ENCODE results near the gene CHSY3. TPM values are rescaled to one million over a fixed set of nuclear protein-coding genes. Genes with fewer than 3 reads are reported as not detected.

CHSY3 gene
- total RNA-seq, 1 donor = 0.10 TPM

DNA sequence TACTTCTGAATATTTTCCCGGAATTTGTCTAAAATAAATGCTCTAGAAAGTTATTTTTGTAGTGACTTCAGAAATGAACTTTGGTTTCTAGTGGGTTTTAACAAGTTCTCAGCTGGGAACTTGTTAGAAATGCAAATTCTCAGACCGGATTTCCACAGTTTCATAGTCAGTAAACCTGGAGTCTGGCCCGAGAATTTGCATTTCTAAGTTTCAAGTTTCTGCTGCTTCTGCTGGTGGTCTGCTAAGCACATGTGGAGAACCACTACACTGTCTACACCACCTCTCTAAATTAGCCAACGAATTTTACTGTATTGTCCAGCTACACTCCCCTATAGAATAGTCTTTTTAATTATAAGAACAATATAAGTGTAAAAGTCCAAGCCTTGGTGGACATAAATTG lies 208.0 kb downstream of the CHSY3 start:
- Histone ChIP-seq H3K4me1 (ENCODE audit: insufficient read depth, low read length) (no peaks in the 10 kb centered on the region), H3K9me3 (ENCODE audit: low read depth, low read length) (no peaks in the 10 kb centered on the region), H3K27me3 (ENCODE audit: insufficient read depth, low read length) (no peaks in the 10 kb centered on the region), H3K4me3 (ENCODE audit: low read length) (no peak overlapping the region)

DNA sequence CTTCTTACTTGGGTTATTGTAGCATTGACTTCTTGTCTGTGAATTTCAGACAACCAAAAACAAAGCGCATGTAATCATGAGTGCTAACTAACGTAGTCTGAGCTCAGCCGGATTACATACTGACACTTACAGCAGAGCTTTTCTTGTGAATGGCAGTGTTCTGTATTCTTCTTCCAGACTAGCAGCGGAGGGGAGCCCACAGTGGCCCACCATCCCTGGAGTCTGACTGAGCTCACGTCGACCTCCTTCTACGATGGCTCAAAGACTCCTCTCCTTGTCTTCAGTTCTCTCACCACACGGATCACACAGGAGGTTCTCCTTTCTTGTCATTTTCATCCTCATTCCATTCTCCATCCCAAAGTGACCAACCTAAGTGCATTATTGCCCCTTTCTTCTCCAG lies 211.4 kb downstream of the CHSY3 start:
- H3K4me1 ChIP-seq (ENCODE audit: insufficient read depth, low read length) = no peaks in the 10 kb centered on the region
- H3K9me3 ChIP-seq (ENCODE audit: low read depth, low read length) = no peaks in the 10 kb centered on the region
- H3K4me3 ChIP-seq (ENCODE audit: low read length) = no peak overlapping the region
- no peaks in the 10 kb centered on the region for H3K27me3 ChIP-seq (ENCODE audit: insufficient read depth, low read length)

DNA sequence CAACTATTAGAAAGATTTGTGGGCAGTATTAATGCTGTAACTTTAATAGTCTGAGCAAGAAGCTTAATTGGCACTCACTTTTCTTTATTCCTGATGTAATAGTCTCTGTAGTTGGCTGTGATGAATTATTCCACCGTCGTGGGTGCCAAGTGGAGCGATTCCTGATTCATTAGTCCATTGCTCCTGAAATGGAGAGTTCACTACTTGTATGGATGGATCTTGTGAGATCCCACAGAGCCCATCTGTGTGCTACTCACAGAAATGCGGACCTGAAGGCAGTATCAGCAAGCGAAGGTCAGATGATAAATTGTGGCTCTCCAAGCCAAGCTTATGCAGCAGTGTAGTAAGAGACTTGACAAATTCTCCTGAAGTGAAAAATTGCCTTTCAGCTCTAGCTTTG lies 212.2 kb downstream of the CHSY3 start:
- Histone ChIP-seq H3K4me1 (ENCODE audit: insufficient read depth, low read length) (no peaks in the 10 kb centered on the region), H3K9me3 (ENCODE audit: low read depth, low read length) (no peaks in the 10 kb centered on the region), H3K4me3 (ENCODE audit: low read length) (no peak overlapping the region), H3K27me3 (ENCODE audit: insufficient read depth, low read length) (no peaks in the 10 kb centered on the region)

DNA sequence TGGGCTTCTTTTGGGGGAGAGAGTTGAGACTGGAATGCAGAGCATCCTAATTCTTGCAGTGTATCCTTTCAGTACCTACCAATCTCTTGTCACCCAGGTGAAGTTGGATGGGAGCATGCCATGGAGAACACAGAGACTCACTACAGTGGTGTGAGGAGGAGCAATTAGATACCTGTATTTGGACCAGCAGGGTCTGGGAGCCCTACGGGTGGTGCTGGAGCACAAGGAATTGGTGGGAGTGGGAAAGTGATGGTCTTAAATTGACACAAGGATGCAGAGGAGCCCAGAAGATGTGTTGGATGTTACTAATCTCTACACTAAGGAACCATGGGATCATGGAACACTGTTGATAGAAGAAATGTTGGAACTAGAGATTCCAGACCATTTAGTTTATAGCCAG lies 212.7 kb downstream of the CHSY3 start:
- Histone ChIP-seq H3K4me1 (ENCODE audit: insufficient read depth, low read length) (no peaks in the 10 kb centered on the region), H3K27me3 (ENCODE audit: insufficient read depth, low read length) (no peaks in the 10 kb centered on the region), H3K4me3 (ENCODE audit: low read length) (no peak overlapping the region), H3K9me3 (ENCODE audit: low read depth, low read length) (no peaks in the 10 kb centered on the region)

DNA sequence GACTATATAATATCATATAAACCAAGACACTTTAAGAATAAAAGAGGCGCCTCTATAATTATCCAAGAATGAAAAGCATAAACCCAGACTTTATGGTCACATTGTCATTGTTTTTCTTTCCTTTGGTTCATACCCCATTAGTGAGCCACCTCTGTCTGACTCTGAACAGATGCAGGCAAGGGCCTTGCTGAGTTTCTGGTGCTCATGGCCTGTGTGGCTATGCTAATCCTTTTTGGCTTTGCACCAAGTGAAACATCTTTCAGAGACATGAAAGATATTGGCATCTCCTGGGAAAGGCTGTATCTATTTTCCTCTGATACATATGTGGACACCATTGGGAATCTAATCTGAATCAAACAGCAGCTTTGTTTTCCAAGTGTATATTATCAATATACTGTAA lies 222.5 kb downstream of the CHSY3 start:
- Histone ChIP-seq H3K4me3 (ENCODE audit: low read length) (no peak overlapping the region), H3K4me1 (ENCODE audit: insufficient read depth, low read length) (no peaks in the 10 kb centered on the region), H3K9me3 (ENCODE audit: low read depth, low read length) (no peaks in the 10 kb centered on the region), H3K27me3 (ENCODE audit: insufficient read depth, low read length) (no peaks in the 10 kb centered on the region)

DNA sequence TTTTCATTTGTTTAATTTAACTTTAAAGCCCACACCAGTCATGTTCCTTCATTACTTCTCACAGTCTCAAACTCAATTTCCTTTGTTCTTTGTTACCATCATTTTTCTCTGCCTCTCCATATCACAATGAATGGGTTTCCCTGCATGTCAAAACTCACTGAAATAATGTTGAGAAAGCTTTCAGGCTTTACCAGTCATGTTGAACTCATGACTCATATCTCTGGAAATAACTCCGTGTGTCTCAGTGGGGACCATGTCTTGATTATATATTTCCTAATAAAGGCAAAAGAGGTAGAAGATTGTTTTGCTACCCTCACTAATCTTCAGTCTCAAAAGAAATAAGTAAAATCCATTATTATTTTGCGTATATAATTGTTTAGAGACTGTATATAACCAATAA lies 231.2 kb downstream of the CHSY3 start:
- Histone ChIP-seq H3K4me3 (ENCODE audit: low read length) (no peak overlapping the region), H3K4me1 (ENCODE audit: insufficient read depth, low read length) (no peaks in the 10 kb centered on the region), H3K27me3 (ENCODE audit: insufficient read depth, low read length) (no peaks in the 10 kb centered on the region), H3K9me3 (ENCODE audit: low read depth, low read length) (no peaks in the 10 kb centered on the region)

DNA sequence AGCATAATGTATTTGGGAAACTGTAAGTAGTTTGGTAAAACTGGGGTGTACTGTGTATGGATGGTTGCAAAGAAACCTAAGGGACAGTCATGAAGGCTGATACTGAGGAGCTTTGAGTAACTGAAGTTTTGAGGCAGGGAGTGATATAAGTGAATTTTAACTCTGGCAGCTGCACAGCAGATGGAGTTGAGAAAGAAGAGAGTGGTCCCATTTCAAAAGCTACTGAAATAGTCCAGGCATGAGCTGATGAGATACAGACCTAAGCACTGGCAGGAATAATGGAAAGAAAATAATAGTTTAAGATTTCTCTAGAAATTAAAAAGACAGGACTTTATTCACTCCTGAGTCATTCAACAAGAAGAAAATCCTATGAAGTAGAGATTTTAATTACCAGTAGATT lies 232.0 kb downstream of the CHSY3 start:
- Histone ChIP-seq H3K27me3 (ENCODE audit: insufficient read depth, low read length) (no peaks in the 10 kb centered on the region), H3K4me1 (ENCODE audit: insufficient read depth, low read length) (no peaks in the 10 kb centered on the region), H3K9me3 (ENCODE audit: low read depth, low read length) (no peaks in the 10 kb centered on the region), H3K4me3 (ENCODE audit: low read length) (no peak overlapping the region)

DNA sequence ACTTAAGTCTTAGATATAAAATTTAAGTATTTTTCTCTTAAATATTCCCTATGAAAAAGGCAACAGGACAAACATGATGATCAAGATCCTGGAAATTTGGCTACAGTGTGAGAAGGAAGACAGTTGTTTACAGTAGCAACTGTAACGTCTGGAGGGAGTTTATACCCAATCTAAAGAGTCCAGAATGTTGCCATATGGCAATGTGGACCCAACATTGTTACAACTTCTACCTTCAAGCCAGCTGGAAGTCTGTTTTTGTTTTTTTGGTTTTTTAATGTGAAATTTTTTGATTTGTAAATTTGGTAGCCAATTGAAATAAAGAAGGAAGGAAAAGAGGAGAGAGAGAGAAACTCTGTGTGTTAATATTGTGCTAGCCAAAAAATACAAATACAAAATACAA lies 233.4 kb downstream of the CHSY3 start:
- Histone ChIP-seq H3K9me3 (ENCODE audit: low read depth, low read length) (no peaks in the 10 kb centered on the region), H3K4me3 (ENCODE audit: low read length) (no peak overlapping the region), H3K4me1 (ENCODE audit: insufficient read depth, low read length) (no peaks in the 10 kb centered on the region)

DNA sequence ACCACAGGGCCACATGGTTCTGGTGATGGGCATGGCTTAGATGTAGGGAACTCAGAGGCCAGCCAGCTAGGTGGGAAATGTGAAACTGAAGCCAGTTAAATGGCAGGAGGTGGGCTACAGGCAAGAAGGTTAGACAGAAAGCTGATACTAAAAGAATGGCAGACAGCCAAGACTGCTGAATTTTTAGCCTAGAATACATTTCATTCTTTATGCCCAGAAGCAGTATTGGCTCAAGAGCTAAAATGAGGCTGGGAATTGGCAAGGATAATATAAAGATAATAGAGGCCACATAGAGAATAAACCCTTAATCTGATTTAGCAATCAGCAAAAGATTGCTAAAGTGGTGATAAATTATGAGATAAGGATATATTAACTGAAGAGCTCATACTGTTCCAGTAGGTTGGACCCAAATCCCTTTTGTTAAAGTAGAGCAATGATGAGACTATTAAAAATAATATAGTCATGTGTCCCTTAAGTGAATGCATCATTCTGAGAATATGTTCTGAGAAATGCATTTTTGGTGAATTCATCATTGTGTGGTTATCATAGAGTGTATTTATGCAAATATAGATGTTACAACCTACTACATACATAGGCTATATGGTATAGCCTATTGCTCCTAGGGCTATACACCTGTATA lies 234.3 kb downstream of the CHSY3 start:
- no peaks in the 10 kb centered on the region for H3K9me3 ChIP-seq (ENCODE audit: low read depth, low read length)
- no peaks in the 10 kb centered on the region for H3K27me3 ChIP-seq (ENCODE audit: insufficient read depth, low read length)
- H3K4me3 ChIP-seq (ENCODE audit: low read length) = no peak overlapping the region
- no peaks in the 10 kb centered on the region for H3K4me1 ChIP-seq (ENCODE audit: insufficient read depth, low read length)

More for the DNA sequence above, 233.4 kb downstream of the CHSY3 start:
- no peaks in the 10 kb centered on the region for H3K27me3 ChIP-seq (ENCODE audit: insufficient read depth, low read length)

DNA sequence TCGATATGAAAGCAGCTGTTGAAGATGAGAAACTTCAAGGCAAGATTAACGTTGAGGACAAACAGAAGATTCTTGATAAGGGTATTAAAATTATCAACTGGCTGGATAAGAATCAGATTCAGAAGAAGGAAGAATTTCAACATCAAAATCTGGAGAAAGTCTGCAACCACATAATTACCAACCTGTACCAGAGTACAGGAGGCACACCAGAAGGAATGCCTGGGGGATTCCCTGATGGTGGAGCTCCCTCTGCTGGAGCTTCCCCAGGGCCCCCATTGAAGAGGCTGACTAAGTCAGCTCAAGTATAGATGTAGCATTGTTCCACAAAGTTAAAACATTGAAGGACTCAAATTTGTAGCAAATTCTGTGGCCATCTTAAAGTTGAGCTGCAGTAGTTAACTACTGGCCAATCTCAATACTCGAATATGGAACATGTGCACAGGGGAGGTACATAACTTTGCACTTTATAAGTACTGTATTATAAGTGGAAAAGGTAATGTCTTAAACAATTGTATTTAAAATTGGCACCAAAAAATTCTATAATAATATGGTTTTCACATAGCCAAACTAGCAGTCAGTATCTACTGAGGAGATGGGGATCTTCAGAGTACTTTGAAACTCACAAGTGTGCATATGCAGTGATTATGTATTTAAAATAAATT lies 237.5 kb downstream of the CHSY3 start:
- H3K4me3 ChIP-seq (ENCODE audit: low read length) = no peak overlapping the region
- no peaks in the 10 kb centered on the region for H3K4me1 ChIP-seq (ENCODE audit: insufficient read depth, low read length)
- no peaks in the 10 kb centered on the region for H3K27me3 ChIP-seq (ENCODE audit: insufficient read depth, low read length)
- no peaks in the 10 kb centered on the region for H3K9me3 ChIP-seq (ENCODE audit: low read depth, low read length)

DNA sequence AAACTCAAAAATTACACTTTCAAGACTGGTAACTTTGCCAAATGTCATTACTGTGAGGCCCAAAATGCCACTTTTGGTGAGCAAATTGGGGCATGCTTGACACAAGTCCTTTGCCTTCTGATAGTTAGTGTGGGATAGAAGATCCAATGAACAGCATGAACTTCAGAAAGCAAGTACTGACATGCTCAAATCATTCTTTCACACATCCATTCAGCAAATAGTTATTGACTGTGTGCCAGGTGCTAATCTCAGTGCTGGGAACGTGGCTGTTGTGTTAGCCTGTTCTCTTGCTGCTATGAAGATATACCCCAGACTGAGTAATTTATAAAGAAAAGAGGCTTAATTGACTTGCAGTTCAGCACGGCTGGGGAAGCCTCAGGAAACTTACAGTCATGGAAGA lies 247.0 kb downstream of the CHSY3 start:
- Histone ChIP-seq H3K4me1 (ENCODE audit: insufficient read depth, low read length) (no peaks in the 10 kb centered on the region), H3K27me3 (ENCODE audit: insufficient read depth, low read length) (no peaks in the 10 kb centered on the region), H3K9me3 (ENCODE audit: low read depth, low read length) (no peaks in the 10 kb centered on the region), H3K4me3 (ENCODE audit: low read length) (no peak overlapping the region)

DNA sequence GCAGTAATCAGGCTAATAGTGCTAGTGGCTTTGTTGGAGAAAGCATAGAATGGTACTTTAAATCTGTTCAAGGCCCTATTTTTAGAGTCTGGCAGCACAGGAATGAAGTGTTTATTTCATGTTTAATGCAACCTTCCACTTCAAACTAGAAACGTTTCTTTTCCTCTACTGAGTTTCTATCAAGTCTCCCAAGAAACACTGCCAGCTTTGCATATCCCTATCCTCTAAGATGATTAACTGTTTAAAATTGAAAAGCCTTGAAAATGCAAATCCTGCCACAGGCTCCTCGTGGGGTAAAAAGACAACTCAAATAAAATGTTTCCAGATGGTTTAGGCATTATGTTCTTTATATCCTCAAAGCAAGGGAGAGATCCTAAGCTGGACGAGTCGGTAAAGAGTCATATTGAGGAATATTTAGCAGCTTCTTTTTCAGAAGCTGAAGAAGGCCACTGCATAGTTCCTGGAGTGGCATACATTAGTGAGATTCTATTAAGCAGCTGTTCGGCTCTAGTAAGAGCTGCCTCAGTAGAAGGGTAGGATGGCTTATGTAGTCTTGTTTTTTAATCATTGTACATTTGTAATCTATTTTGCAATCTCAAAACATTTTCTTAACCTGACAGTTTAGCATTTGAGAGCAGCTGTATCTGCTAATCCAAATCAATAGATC lies 251.2 kb downstream of the CHSY3 start:
- Histone ChIP-seq H3K4me1 (ENCODE audit: insufficient read depth, low read length) (no peaks in the 10 kb centered on the region), H3K27me3 (ENCODE audit: insufficient read depth, low read length) (no peaks in the 10 kb centered on the region), H3K4me3 (ENCODE audit: low read length) (no peak overlapping the region), H3K9me3 (ENCODE audit: low read depth, low read length) (no peaks in the 10 kb centered on the region)

DNA sequence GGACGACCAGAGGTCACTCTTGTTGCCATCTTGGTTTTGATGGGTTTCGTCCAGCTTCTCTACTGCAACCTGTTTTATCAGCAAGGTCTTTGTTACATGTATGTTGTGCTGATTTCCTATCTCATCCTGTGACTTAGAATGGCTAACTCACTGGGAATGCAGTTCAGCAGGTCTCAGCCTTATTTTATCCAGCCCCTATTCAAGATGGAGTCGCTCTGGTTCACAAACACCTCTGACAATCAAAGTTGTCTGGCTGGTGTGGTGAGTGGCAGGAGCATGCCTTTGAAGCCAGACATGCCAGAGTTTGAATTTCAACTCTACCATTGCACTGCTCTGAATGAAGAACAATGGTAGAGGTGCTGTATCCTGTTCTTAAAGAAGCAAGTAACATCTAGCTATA lies 253.8 kb downstream of the CHSY3 start:
- H3K4me3 ChIP-seq (ENCODE audit: low read length) = no peak overlapping the region
- no peaks in the 10 kb centered on the region for H3K27me3 ChIP-seq (ENCODE audit: insufficient read depth, low read length)
- no peaks in the 10 kb centered on the region for H3K9me3 ChIP-seq (ENCODE audit: low read depth, low read length)
- H3K4me1 ChIP-seq (ENCODE audit: insufficient read depth, low read length) = no peaks in the 10 kb centered on the region

DNA sequence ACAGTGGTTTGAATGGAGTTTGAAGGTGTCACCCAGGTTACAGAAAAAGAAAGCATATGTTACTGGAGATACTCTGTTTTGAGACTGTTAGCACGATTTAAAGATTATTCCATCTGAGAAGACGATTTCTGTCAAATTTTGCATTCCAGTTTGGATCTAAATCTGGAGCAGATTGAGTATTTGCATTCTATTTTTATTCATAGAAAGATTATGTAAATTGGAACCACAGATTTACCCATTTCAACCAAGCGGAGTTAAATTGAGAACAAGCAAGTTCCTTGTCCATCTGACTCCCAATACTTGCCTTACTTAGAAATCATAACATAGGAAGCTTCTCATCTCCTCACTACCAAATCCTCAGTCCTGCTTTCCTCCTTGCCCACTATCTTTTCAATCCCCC lies 255.7 kb downstream of the CHSY3 start:
- H3K27me3 ChIP-seq (ENCODE audit: insufficient read depth, low read length) = no peaks in the 10 kb centered on the region
- no peak overlapping the region for H3K4me3 ChIP-seq (ENCODE audit: low read length)
- no peaks in the 10 kb centered on the region for H3K4me1 ChIP-seq (ENCODE audit: insufficient read depth, low read length)
- no peaks in the 10 kb centered on the region for H3K9me3 ChIP-seq (ENCODE audit: low read depth, low read length)

DNA sequence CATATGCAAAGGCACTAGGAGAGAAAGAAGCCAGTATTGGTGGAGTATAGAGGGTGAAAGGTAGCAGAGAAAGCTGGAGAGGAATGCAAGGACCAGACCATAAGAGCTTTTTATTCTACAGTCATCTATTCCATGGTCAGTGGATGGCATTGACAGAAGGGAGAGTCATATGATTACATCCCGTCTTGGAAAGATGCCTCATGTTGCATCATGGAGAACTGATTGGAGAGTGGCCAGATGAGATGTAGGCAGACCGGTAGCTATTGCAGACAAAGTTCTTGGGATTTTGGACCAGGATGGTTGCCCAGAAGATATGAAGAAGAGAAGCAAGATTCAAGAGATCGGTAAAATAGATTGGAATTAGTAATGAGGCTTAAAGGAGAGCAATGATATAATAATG lies 260.7 kb downstream of the CHSY3 start:
- Histone ChIP-seq H3K9me3 (ENCODE audit: low read depth, low read length) (no peaks in the 10 kb centered on the region), H3K27me3 (ENCODE audit: insufficient read depth, low read length) (no peaks in the 10 kb centered on the region), H3K4me1 (ENCODE audit: insufficient read depth, low read length) (no peaks in the 10 kb centered on the region), H3K4me3 (ENCODE audit: low read length) (no peak overlapping the region)
